Measurements from ENCODE around the gene CSF1.
"Not testable (repeated sequence)": the region's sequence is repeated elsewhere in the genome, so short reads cannot be mapped to it uniquely, and the experiment has no call there.

- not testable (repeated sequence) for TF ChIP-seq EZH2 (IDR thresholded peaks at IDR 0.05; ENCODE audit: borderline replicate concordance, low read depth, low read length, severe bottlenecking); CTCF (IDR thresholded peaks at IDR 0.05; ENCODE audit: borderline replicate concordance, extremely low read depth, low read length, poor library complexity, severe bottlenecking)
These were observed 40.9 kb downstream of the CSF1 start for GRCh38 chr1:109951501-109951900.
